HepG2 (cell line): ENCODE results near the gene UGT1A7. TPM values are rescaled to one million over a fixed set of nuclear protein-coding genes. Genes with fewer than 3 reads are reported as not detected.
"Not testable (repeated sequence)": the region's sequence is repeated elsewhere in the genome, so short reads cannot be mapped to it uniquely, and the experiment has no call there.

Experiments
- ATAC-seq: fragments of 200-7000 bp; cut with Tn5 transposase; 3 replicates; pipeline ENCODE4 v1.9.1; 2020; ENCODE audit warnings: mild to moderate bottlenecking, moderate library complexity
- BruUV-seq: library from RNA; stranded (reverse); fragments of 400-500 nt; replicated peaks from 2 replicates; lab custom pipeline; 2021; lab: Mats Ljungman, UMichigan
- CTCF ChIA-PET: fragments of 300-600 bp; formaldehyde crosslinking; extraction: SDS; loops from one replicate; lab custom pipeline; 2021; ENCODE audit warnings: low total read pairs, inconsistent platforms, low intra/inter-chr PET ratio; lab: Yijun Ruan, JAX
- POLR2A ChIA-PET: fragments of 350-600 bp; sonication (Branson Sonifier 250); formaldehyde crosslinking; loops from one replicate; lab custom pipeline; 2020; ENCODE audit warnings: antibody characterized with exemption, inconsistent platforms; lab: Yijun Ruan, JAX
- DNase-seq: peaks from one replicate; pipeline ENCODE4 v3.0.0-alpha.2; 2015; ENCODE audit warnings: low spot score
- FAIRE-seq: peaks from 3 replicates; lab custom pipeline; 2011; peaks lifted over from hg19 to GRCh38; lab: Jason Lieb, UNC
- H2AFZ ChIP-seq: one replicate; pipeline ENCODE4 v1.6.1; 2011; ENCODE audit warnings: low read length, inconsistent platforms
- H3K27ac ChIP-seq: fragments of 300-600 bp; 3 replicates; pipeline ENCODE4 v1.8.0; 2011; ENCODE audit warnings: mixed run types, mild to moderate bottlenecking, mixed read lengths, low read length, inconsistent platforms; ENCODE audit not compliant: insufficient read depth; ENCODE audit errors: extremely low read length
- H3K27me3 ChIP-seq, 2 experiments: fragments of 200-600 bp in 1 of 2; 2 replicates in 1 of 2; 3 replicates in 1 of 2; pipeline versions ENCODE4 v1.6.0 to v1.8.0; 2011; ENCODE audit warnings: low read length in 2 of 2, mild to moderate bottlenecking in 2 of 2, moderate library complexity in 2 of 2, inconsistent platforms in 1 of 2; ENCODE audit not compliant: insufficient read depth in 2 of 2, control insufficient read depth in 1 of 2
- H3K36me3 ChIP-seq, 2 experiments: fragments of 200-600 bp in 1 of 2; replicated peaks in 1 of 2; 2 replicates in 1 of 2; 3 replicates in 1 of 2; pipeline versions ENCODE4 v1.5.1 to v1.8.0; 2011; ENCODE audit warnings: low read length in 2 of 2, inconsistent platforms in 1 of 2; ENCODE audit not compliant: insufficient read depth in 2 of 2, control insufficient read depth in 1 of 2
- H3K4me1 ChIP-seq: 2 replicates; pipeline ENCODE4 v1.5.1; 2012; ENCODE audit warnings: low read length, inconsistent platforms; ENCODE audit not compliant: insufficient read depth
- H3K4me2 ChIP-seq: 2 replicates; pipeline ENCODE4 v1.6.0; 2011; ENCODE audit warnings: low read depth, low read length, inconsistent platforms
- H3K4me3 ChIP-seq, 3 experiments: fragments of 200-600 bp in 1 of 3; sonication (generic), shearing (Covaris generic) in 1 of 3; replicated peaks in 1 of 3; 2 replicates each; pipeline ENCODE4 v1.5.1; 2011 to 2016; ENCODE audit warnings: low read length in 3 of 3, inconsistent platforms in 2 of 3, low read depth in 2 of 3, mild to moderate bottlenecking in 2 of 3, control low read depth in 1 of 3, mixed read lengths in 1 of 3; ENCODE audit not compliant: insufficient read depth in 1 of 3
- H3K79me2 ChIP-seq: one replicate; pipeline ENCODE4 v1.6.1; 2011; ENCODE audit warnings: low read length, inconsistent platforms; ENCODE audit not compliant: insufficient read depth
- H3K9ac ChIP-seq: 2 replicates; pipeline ENCODE4 v1.6.0; 2011; ENCODE audit warnings: mild to moderate bottlenecking, low read depth, low read length, inconsistent platforms; ENCODE audit not compliant: insufficient read depth
- H3K9me3 ChIP-seq: 2 replicates; pipeline ENCODE4 v1.5.1; 2012; ENCODE audit warnings: mild to moderate bottlenecking, low read length
- H4K20me1 ChIP-seq: 2 replicates; pipeline ENCODE4 v1.6.0; 2011; ENCODE audit warnings: inconsistent platforms, mild to moderate bottlenecking, low read length, moderate library complexity; ENCODE audit not compliant: insufficient read depth
- CBX5 ChIP-seq: sonication (generic); formaldehyde crosslinking; IDR thresholded peaks from 2 replicates; pipeline ENCODE4 v1.4.0; 2020; ENCODE audit warnings: missing genetic modification reagents, borderline replicate concordance
- ZNF280D ChIP-seq: sonication (generic); formaldehyde crosslinking; IDR thresholded peaks from 2 replicates; pipeline ENCODE4 v1.5.1; 2020; ENCODE audit warnings: mild to moderate bottlenecking, missing genetic modification reagents
- whole genome bisulfite sequencing: methylation state at CpG from one replicate; pipeline ENCODE4 v1.1.6; 2017; ENCODE audit warnings: low lambda C conversion rate; 5-methylcytosine and 5-hydroxymethylcytosine counted together
- in situ Hi-C: cut with HindIII; loops from 2 replicates; pipeline ENCODE4 v1.10.0; 2017; ENCODE audit warnings: low pct_unique_long_range_greater_than_20kb; ENCODE audit not compliant: extremely low pct_ligation_motif_present
- intact Hi-C: fragments of 100-400 bp; cut with micrococcal nuclease; formaldehyde crosslinking; loops from one replicate; pipeline ENCODE4 v1.10.0; 2022; ENCODE audit not compliant: unreplicated experiment
- polyA plus RNA-seq, 8 experiments: library from polyadenylated mRNA; depleted of rRNA in 3 of 8; stranded (reverse) in 7 of 8; unstranded in 1 of 8; fragments of >200 nt; fragmentation: Illumina TruSeq in 4 of 8; extraction: Trizol in 4 of 8; gene quantifications; 2 replicates each; pipeline versions ENCODE4 v1.2.1 to v1.2.3, GENCODE V29; 2011 to 2016; ENCODE audit warnings: low read depth in 4 of 8, missing spikeins in 1 of 8, mixed read lengths in 1 of 8; ENCODE audit not compliant: insufficient read depth in 1 of 8
- total RNA-seq, 5 experiments: library from RNA; depleted of rRNA; stranded (reverse); fragments of >200 nt; fragmentation: Illumina TruSeq; extraction: Trizol; gene quantifications; 2 replicates each; pipeline ENCODE4 v1.2.3, GENCODE V29; 2016; ENCODE audit warnings: low read depth in 1 of 5

Gene UGT1A7
- total and polyA plus RNA-seq, 2 of the 13 experiments (the other 11 are each of a cell fraction or from before 2014, with no cell fraction given): not detected

GRCh38 chr2:233750689-233751088 is 69.0 kb downstream of the UGT1A7 start:
- POLR2A ChIA-PET, H3K36me3 ChIP-seq, intact Hi-C loops, BruUV-seq, H2AFZ ChIP-seq, H3K9ac ChIP-seq, H3K79me2 ChIP-seq, in situ Hi-C loops, ATAC-seq, CTCF ChIA-PET, FAIRE-seq, H3K4me2 ChIP-seq, H3K27ac ChIP-seq, H4K20me1 ChIP-seq, DNase-seq, H3K4me3 ChIP-seq: not testable (repeated sequence)
- 0 out of 2 replicates have a peak, but pooled peaks have one; percentile 62 for TF ChIP-seq ZNF280D
- TF ChIP-seq CBX5 (CRISPR knock-in tag): 0 out of 2 replicates have a peak, but pooled peaks have one; percentile 32
- peaks cover 30% of the 10 kb centered on the region for H3K9me3 ChIP-seq
- H3K27me3 ChIP-seq: peaks cover 4 to 91% of the 10 kb centered on the region in 2 experiments; a peak in 4 of 5 replicates
- H3K4me1 ChIP-seq: peaks cover 13% of the 10 kb centered on the region
- WGBS: 68% methylated on average over 2 of the region's 2 CpGs

GRCh38 chr2:233751212-233752009 is 69.7 kb downstream of the UGT1A7 start:
- H3K36me3 ChIP-seq, ATAC-seq, H3K4me3 ChIP-seq, H3K79me2 ChIP-seq, CTCF ChIA-PET, H2AFZ ChIP-seq, H3K4me2 ChIP-seq, DNase-seq, H4K20me1 ChIP-seq, H3K9ac ChIP-seq, BruUV-seq, FAIRE-seq, intact Hi-C loops, POLR2A ChIA-PET, H3K27ac ChIP-seq, in situ Hi-C loops: not testable (repeated sequence)
- WGBS: 61% methylated on average over 2 of the region's 2 CpGs
- peaks cover 13% of the 10 kb centered on the region for H3K4me1 ChIP-seq
- peaks cover 4 to 87% of the 10 kb centered on the region in 2 experiments; a peak in 4 of 5 replicates for H3K27me3 ChIP-seq
- H3K9me3 ChIP-seq: peaks cover 30% of the 10 kb centered on the region
